ENCODE data around the gene CAMTA1.

CAMTA1 gene

GRCh38 chr1:6975331-6976043 lies 190.2 kb downstream of the CAMTA1 start:
- in situ Hi-C loops (cut with MboI; ENCODE audit: low sequenced_read_pairs, unreplicated experiment) = no loop called here
- DNase-seq (ENCODE audit: low spot score) = no peak
- no peak for TF ChIP-seq CTCF (IDR thresholded peaks at IDR 0.05; ENCODE audit: borderline replicate concordance, control extremely low read depth, extremely low read depth, insufficient read depth, missing control alignments)

GRCh38 chr1:6976044-6976375 lies 190.8 kb downstream of the CAMTA1 start:
- in situ Hi-C loops (cut with MboI; ENCODE audit: low sequenced_read_pairs, unreplicated experiment) = no loop called here
- TF ChIP-seq CTCF (IDR thresholded peaks at IDR 0.05; ENCODE audit: borderline replicate concordance, control extremely low read depth, extremely low read depth, insufficient read depth, missing control alignments) = no peak
- no peak for DNase-seq (ENCODE audit: low spot score)

- DNase-seq (ENCODE audit: low spot score) = no peak
- in situ Hi-C loops (cut with MboI; ENCODE audit: low sequenced_read_pairs, unreplicated experiment) = no loop called here
- TF ChIP-seq CTCF (IDR thresholded peaks at IDR 0.05; ENCODE audit: borderline replicate concordance, control extremely low read depth, extremely low read depth, insufficient read depth, missing control alignments) = no peak
Observed at GRCh38 chr1:6979003-6979613, 193.9 kb downstream of the CAMTA1 start.

GRCh38 chr1:6981595-6981994 lies 196.3 kb downstream of the CAMTA1 start:
- no peak for TF ChIP-seq CTCF (IDR thresholded peaks at IDR 0.05; ENCODE audit: borderline replicate concordance, control extremely low read depth, extremely low read depth, insufficient read depth, missing control alignments)

GRCh38 chr1:6982443-6982842 lies 197.2 kb downstream of the CAMTA1 start:
- in situ Hi-C loops (cut with MboI; ENCODE audit: low sequenced_read_pairs, unreplicated experiment) = no loop called here
- no peak for DNase-seq (ENCODE audit: low spot score)
- TF ChIP-seq CTCF (IDR thresholded peaks at IDR 0.05; ENCODE audit: borderline replicate concordance, control extremely low read depth, extremely low read depth, insufficient read depth, missing control alignments) = no peak

More at GRCh38 chr1:6981595-6981994, 196.3 kb downstream of the CAMTA1 start:
- DNase-seq (ENCODE audit: low spot score) = no peak
- in situ Hi-C loops (cut with MboI; ENCODE audit: low sequenced_read_pairs, unreplicated experiment) = no loop called here

GRCh38 chr1:6982860-6983259 lies 197.6 kb downstream of the CAMTA1 start:
- TF ChIP-seq CTCF (IDR thresholded peaks at IDR 0.05; ENCODE audit: borderline replicate concordance, control extremely low read depth, extremely low read depth, insufficient read depth, missing control alignments) = no peak
- in situ Hi-C loops (cut with MboI; ENCODE audit: low sequenced_read_pairs, unreplicated experiment) = no loop called here
- no peak for DNase-seq (ENCODE audit: low spot score)
